IMR-90 (cell line): ENCODE measurements around the gene DUSP28. TPM values are rescaled to one million over a fixed set of nuclear protein-coding genes. Genes with fewer than 3 reads are reported as not detected.

Experiments used
- ATAC-seq: fragments of 200-7000 bp; cut with Tn5 transposase; 2 replicates; pipeline ENCODE4 v1.9.1; 2020; ENCODE audit warnings: low read depth, mild to moderate bottlenecking, moderate library complexity
- BruUV-seq: library from RNA; stranded (reverse); fragments of 400-500 nt; replicated peaks from 2 replicates; lab custom pipeline; 2021; lab: Mats Ljungman, UMichigan
- CTCF ChIA-PET: fragments of 300-600 bp; formaldehyde crosslinking; extraction: SDS; loops from one replicate; lab custom pipeline; 2021; ENCODE audit warnings: antibody characterized with exemption; lab: Yijun Ruan, JAX
- POLR2A ChIA-PET: fragments of 300-600 bp; sonication (Branson Sonifier 250); formaldehyde crosslinking; loops from one replicate; lab custom pipeline; 2022; ENCODE audit warnings: antibody characterized with exemption; ENCODE audit not compliant: unreplicated experiment; lab: Charles Lee
- DNase-seq: peaks from one replicate; pipeline ENCODE4 v3.0.0; 2013
- H2AFZ ChIP-seq: replicated peaks from 2 replicates; pipeline ENCODE3; 2013; ENCODE audit warnings: low read length, mild to moderate bottlenecking; ENCODE audit not compliant: poor library complexity
- H2AK5ac ChIP-seq: 2 replicates; pipeline ENCODE4 v1.6.1; 2013; ENCODE audit warnings: low read depth, low read length, inconsistent platforms
- H2AK9ac ChIP-seq: replicated peaks from 2 replicates; pipeline ENCODE3; 2013; ENCODE audit warnings: mild to moderate bottlenecking, low read depth, low read length, moderate library complexity; ENCODE audit not compliant: poor library complexity
- H2BK120ac ChIP-seq: 2 replicates; pipeline ENCODE4 v1.6.1; 2013; ENCODE audit warnings: low read depth, low read length, inconsistent platforms
- H2BK15ac ChIP-seq: 3 replicates; pipeline ENCODE4 v1.6.1; 2013; ENCODE audit warnings: low read depth, low read length, inconsistent platforms
- H2BK20ac ChIP-seq: 2 replicates; pipeline ENCODE4 v1.6.1; 2013; ENCODE audit warnings: low read depth, mild to moderate bottlenecking, inconsistent platforms, low read length, moderate library complexity
- H2BK5ac ChIP-seq: 2 replicates; pipeline ENCODE4 v1.6.1; 2013; ENCODE audit warnings: mild to moderate bottlenecking, low read depth, low read length, inconsistent platforms; ENCODE audit not compliant: poor library complexity, severe bottlenecking
- H3K14ac ChIP-seq: replicated peaks from 2 replicates; pipeline ENCODE4 v1.6.1; 2013; ENCODE audit warnings: low read depth, low read length, inconsistent platforms
- H3K18ac ChIP-seq: 2 replicates; pipeline ENCODE4 v1.6.1; 2013; ENCODE audit warnings: low read depth, low read length, control low read depth
- H3K23ac ChIP-seq: 2 replicates; pipeline ENCODE4 v1.6.1; 2013; ENCODE audit warnings: low read depth, low read length, inconsistent platforms
- H3K27ac ChIP-seq: 2 replicates; pipeline ENCODE4 v1.5.1; 2013; ENCODE audit warnings: mild to moderate bottlenecking, control low read depth, low read length; ENCODE audit not compliant: insufficient read depth
- H3K27me3 ChIP-seq: 2 replicates; pipeline ENCODE4 v1.6.1; 2013; ENCODE audit warnings: low read length; ENCODE audit not compliant: control insufficient read depth, insufficient read depth
- H3K36me3 ChIP-seq: 2 replicates; pipeline ENCODE4 v1.6.1; 2013; ENCODE audit warnings: low read length, mixed read lengths; ENCODE audit not compliant: control insufficient read depth, insufficient read depth
- H3K4ac ChIP-seq: 2 replicates; pipeline ENCODE4 v1.6.1; 2013; ENCODE audit warnings: low read depth, low read length, inconsistent platforms
- H3K4me1 ChIP-seq: 2 replicates; pipeline ENCODE4 v1.6.1; 2013; ENCODE audit warnings: low read length, mixed read lengths; ENCODE audit not compliant: control insufficient read depth, insufficient read depth
- H3K4me2 ChIP-seq: 2 replicates; pipeline ENCODE4 v1.6.1; 2013; ENCODE audit warnings: low read depth, mild to moderate bottlenecking, control low read depth, low read length, moderate library complexity
- H3K4me3 ChIP-seq: 2 replicates; pipeline ENCODE4 v1.5.1; 2013; ENCODE audit warnings: low read depth, mild to moderate bottlenecking, control low read depth, low read length, moderate library complexity; ENCODE audit not compliant: insufficient read depth
- H3K56ac ChIP-seq: 2 replicates; pipeline ENCODE4 v1.6.1; 2013; ENCODE audit warnings: low read length, inconsistent platforms; ENCODE audit not compliant: insufficient read depth; ENCODE audit errors: extremely low read depth
- H3K79me1 ChIP-seq, 2 experiments: 2 replicates each; pipeline ENCODE4 v1.6.1; 2013; ENCODE audit warnings: low read length in 2 of 2, inconsistent platforms in 1 of 2, low read depth in 1 of 2
- H3K9ac ChIP-seq: 2 replicates; pipeline ENCODE4 v1.6.1; 2013; ENCODE audit warnings: low read depth, low read length, control low read depth
- H3K9me1 ChIP-seq: 2 replicates; pipeline ENCODE4 v1.6.1; 2013; ENCODE audit warnings: low read length, inconsistent platforms; ENCODE audit not compliant: insufficient read depth
- H3K9me3 ChIP-seq: 2 replicates; pipeline ENCODE4 v1.6.1; 2013; ENCODE audit warnings: low read length; ENCODE audit not compliant: control insufficient read depth, insufficient read depth
- H4K20me1 ChIP-seq: 2 replicates; pipeline ENCODE4 v1.6.1; 2013; ENCODE audit warnings: low read length, inconsistent platforms; ENCODE audit not compliant: insufficient read depth
- H4K5ac ChIP-seq: 2 replicates; pipeline ENCODE4 v1.6.1; 2013; ENCODE audit warnings: mild to moderate bottlenecking, low read depth, low read length, control low read depth
- H4K8ac ChIP-seq, 2 experiments: 2 replicates each; pipeline ENCODE4 v1.6.1; 2013; ENCODE audit warnings: low read depth in 2 of 2, low read length in 2 of 2, control low read depth in 1 of 2, inconsistent platforms in 1 of 2
- H4K91ac ChIP-seq: 2 replicates; pipeline ENCODE4 v1.6.1; 2013; ENCODE audit warnings: low read depth, low read length, inconsistent platforms; ENCODE audit not compliant: insufficient read depth
- MXI1 ChIP-seq: IDR thresholded peaks from 2 replicates; pipeline ENCODE4 v1.6.1; 2012; ENCODE audit warnings: low read depth, mild to moderate bottlenecking, low read length, moderate library complexity, borderline replicate concordance
- NFE2L2 ChIP-seq: fragments of 150-350 bp; IDR thresholded peaks from 2 replicates; pipeline ENCODE4 v1.6.1; 2016; ENCODE audit warnings: low read depth, mild to moderate bottlenecking, low read length
- WGBS, 2 experiments: methylation state at CpG; one replicate each; pipeline versions ENCODE4 v1.1.5 to v1.1.7; 2013; ENCODE audit warnings: missing lambda C conversion rate in 2 of 2; ENCODE audit not compliant: insufficient read length in 1 of 2; ENCODE audit errors: extremely low coverage in 2 of 2; 5-methylcytosine and 5-hydroxymethylcytosine counted together
- dilution Hi-C: fragments of 300-500 bp; cut with HindIII; formaldehyde crosslinking; loops from one replicate; pipeline ENCODE4 v1.14.3; 2018; ENCODE audit warnings: low sequenced_read_pairs; ENCODE audit not compliant: unreplicated experiment
- in situ Hi-C: fragments of 300-500 bp; cut with MboI; formaldehyde crosslinking; loops from 3 replicates; pipeline ENCODE4 v1.14.3; 2019; ENCODE audit warnings: low sequenced_read_pairs, inconsistent platforms, mixed read lengths
- intact Hi-C: fragments of 100-400 bp; cut with micrococcal nuclease; formaldehyde crosslinking; loops from 2 replicates; pipeline ENCODE4 v1.10.0; 2022
- polyA plus RNA-seq, 3 experiments: library from polyadenylated mRNA; depleted of rRNA; stranded (reverse); fragments of >200 nt; gene quantifications; 2 replicates each; pipeline ENCODE4 v1.2.3, GENCODE V29; 2012; ENCODE audit warnings: low replicate concordance in 1 of 3
- total RNA-seq: library from RNA; depleted of rRNA; stranded (reverse); fragments of >200 nt; gene quantifications from 2 replicates; pipeline ENCODE4 v1.2.3, GENCODE V29; 2012
- TF ChIP-seq, protein P1 (sequence below): fragments of 150-350 bp; IDR thresholded peaks from 2 replicates; pipeline ENCODE4 v1.6.1; 2017; ENCODE audit warnings: mild to moderate bottlenecking, antibody characterized with exemption, low read length, low read depth

DUSP28 gene
- total and polyA plus RNA-seq, 2 of the 4 experiments (the other 2 are of a cell fraction) = 1.1 to 3.3 TPM

DNA sequence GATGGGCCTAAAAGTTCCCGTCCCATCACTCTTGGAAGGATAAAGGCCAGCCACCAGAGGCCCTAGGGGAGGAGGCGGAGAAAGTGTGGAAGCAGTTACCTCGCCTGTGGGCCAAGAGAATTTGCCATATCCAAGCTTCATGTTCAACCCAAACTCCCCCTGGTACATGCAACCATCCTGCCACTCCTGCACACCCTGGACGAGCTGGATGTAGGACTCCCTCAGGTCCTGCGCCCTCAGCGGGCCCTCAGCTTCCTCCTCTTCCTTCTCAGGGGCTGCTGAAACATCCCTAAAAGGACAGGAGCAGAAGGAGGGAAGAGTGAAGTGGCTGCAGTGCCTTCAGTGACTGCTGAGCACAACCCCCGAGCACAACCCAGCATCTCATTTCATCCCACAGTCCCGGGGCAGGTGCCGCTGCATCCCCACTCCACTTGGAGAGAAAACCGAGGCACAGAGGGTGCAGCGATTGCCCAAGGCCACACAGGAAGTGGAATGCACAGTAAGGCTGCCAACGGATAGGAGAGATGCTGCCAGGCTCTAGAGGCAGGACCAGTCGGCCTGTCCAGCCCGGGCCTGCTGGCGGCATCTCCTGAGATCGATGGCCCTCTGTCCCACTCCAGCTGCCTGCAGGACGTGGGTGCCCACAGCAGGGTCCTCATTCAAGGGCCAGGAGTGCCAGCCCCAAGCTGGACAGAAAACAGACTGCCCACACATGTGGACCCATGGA is 5.2 kb upstream of the DUSP28 start:
- H3K4me2 ChIP-seq = no peak overlapping the region
- CTCF ChIA-PET = no interaction called here
- no peak overlapping the region for H2BK15ac ChIP-seq
- no peak overlapping the region for H3K27ac ChIP-seq
- H3K18ac ChIP-seq = no peak overlapping the region
- no peak overlapping the region for H2BK5ac ChIP-seq
- no peak overlapping the region for H3K4ac ChIP-seq
- ATAC-seq = no peak
- no peak overlapping the region for H3K9ac ChIP-seq
- peaks cover 12% of the 10 kb centered on the region for H3K36me3 ChIP-seq
- no peak overlapping the region for H2AK5ac ChIP-seq
- H4K8ac ChIP-seq = no peak overlapping the region
- peaks cover 5% of the 10 kb centered on the region for H3K4me1 ChIP-seq
- peaks cover 26% of the 10 kb centered on the region for H3K9me1 ChIP-seq
- H3K27me3 ChIP-seq = no peaks in the 10 kb centered on the region
- DNase-seq = no peak
- no peak overlapping the region for H3K23ac ChIP-seq
- no peaks in the 10 kb centered on the region for H3K9me3 ChIP-seq
- dilution Hi-C loops (no loop called here), intact Hi-C loops (no loop called here), in situ Hi-C loops (no loop called here)
- no peak overlapping the region for H2AK9ac ChIP-seq
- no peak overlapping the region for H4K91ac ChIP-seq
- no peak overlapping the region for H3K14ac ChIP-seq
- no peak overlapping the region for H2BK120ac ChIP-seq
- no peak overlapping the region for H3K56ac ChIP-seq
- TF ChIP-seq, protein P1, sequence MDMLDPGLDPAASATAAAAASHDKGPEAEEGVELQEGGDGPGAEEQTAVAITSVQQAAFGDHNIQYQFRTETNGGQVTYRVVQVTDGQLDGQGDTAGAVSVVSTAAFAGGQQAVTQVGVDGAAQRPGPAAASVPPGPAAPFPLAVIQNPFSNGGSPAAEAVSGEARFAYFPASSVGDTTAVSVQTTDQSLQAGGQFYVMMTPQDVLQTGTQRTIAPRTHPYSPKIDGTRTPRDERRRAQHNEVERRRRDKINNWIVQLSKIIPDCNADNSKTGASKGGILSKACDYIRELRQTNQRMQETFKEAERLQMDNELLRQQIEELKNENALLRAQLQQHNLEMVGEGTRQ = no peak
- no peak for TF ChIP-seq MXI1
- TF ChIP-seq NFE2L2 = no peak
- POLR2A ChIA-PET = interaction anchor here (0.7 kb wide), 1 partner anchor 503 kb away, joined by 3 read pairs; no protein-coding TSS in a partner anchor
- no peak overlapping the region for H3K4me3 ChIP-seq
- WGBS, 2 experiments = 95% methylated on average over 8 of the region's 17 CpGs; no CpG with 5 or more reads in 1 of the 2 experiments
- H4K20me1 ChIP-seq = peaks cover 25% of the 10 kb centered on the region
- H3K79me1 ChIP-seq = peaks cover 29 to 56% of the 10 kb centered on the region in 2 experiments
- no TSS peak for BruUV-seq
- no peak overlapping the region for H4K5ac ChIP-seq
- no peak overlapping the region for H2BK20ac ChIP-seq
- no peak overlapping the region for H2AFZ ChIP-seq
